Measurements from ENCODE around the gene EXO1.
"Not testable (repeated sequence)": the region's sequence is repeated elsewhere in the genome, so short reads cannot be mapped to it uniquely, and the experiment has no call there.

EXO1 gene

DNA sequence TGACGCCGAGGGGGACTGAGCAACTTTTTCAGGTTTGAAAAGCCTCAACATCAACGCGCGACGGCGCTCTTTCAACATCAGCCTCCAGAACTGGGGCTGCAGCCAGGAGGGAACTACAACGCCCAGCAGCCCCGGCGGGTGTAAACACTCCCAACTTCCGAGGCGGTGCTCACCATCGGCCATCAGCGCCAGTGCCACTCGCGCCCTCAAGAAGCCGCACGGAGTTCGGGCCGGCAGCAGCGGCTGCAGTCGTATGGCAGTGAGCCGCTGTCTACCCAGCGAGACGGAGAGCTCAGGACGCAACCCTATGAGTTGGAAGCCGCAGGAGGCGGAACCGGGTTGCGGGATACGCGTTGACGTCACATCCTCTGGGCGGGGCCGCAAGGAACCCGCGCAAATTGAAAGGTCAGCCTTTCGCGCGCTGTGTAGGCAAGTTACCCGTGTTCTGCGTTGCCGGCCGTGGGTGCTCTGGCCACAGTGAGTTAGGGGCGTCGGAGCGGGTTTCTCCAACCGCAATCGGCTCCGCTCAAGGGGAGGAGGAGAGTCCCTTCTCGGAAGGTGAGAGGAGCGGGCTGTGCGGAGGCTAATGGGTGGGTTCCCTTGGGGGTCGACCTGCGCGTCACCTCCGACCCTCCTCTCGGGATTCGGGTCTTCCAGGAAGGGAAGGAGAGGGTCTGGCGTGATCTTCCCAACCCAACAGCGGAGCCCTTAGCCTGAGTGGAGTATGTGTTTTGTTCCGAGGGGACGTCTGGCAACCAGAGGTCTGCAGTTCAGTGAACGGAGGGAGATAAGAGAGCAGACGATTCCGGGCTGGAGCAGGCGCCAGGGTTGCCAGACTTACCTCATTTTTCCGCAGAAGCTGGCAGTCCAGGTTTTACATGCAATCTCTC lies at the start of gene EXO1:
TSS of gene EXO1 (plus strand) at position 409 of the 890 bp plus-strand sequence. CDS start 2,222 bp downstream, outside the sequence.
- TF ChIP-seq, protein P1, sequence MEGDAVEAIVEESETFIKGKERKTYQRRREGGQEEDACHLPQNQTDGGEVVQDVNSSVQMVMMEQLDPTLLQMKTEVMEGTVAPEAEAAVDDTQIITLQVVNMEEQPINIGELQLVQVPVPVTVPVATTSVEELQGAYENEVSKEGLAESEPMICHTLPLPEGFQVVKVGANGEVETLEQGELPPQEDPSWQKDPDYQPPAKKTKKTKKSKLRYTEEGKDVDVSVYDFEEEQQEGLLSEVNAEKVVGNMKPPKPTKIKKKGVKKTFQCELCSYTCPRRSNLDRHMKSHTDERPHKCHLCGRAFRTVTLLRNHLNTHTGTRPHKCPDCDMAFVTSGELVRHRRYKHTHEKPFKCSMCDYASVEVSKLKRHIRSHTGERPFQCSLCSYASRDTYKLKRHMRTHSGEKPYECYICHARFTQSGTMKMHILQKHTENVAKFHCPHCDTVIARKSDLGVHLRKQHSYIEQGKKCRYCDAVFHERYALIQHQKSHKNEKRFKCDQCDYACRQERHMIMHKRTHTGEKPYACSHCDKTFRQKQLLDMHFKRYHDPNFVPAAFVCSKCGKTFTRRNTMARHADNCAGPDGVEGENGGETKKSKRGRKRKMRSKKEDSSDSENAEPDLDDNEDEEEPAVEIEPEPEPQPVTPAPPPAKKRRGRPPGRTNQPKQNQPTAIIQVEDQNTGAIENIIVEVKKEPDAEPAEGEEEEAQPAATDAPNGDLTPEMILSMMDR (IDR thresholded peaks at IDR 0.05; ENCODE audit: borderline replicate concordance, insufficient read depth, low read depth, low read length), result peak; percentile 55; the same call in 1 of the 2 replicates
- H3K4me3 ChIP-seq (ENCODE audit: low read depth, low read length), result peak within 1 kb of the TSS; percentile 84

DNA sequence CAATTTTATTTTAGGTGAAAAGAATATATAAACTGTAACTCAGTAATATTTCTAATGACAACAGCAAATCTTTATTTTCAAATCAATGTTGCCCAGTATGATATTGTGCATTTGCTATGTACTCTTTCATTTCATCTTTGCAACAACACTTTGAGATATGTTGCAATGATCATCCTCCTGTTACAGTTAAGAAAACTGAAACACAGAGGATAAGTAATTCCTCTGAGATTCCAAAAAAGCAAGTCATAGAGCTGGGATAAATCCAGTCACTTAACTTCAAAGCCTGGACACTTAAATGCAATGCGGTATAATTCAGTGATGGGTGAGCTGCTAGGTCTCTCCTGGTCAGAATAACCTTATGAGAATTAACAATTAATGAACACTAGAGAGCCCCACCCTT lies 48.6 kb upstream of the EXO1 start:
- TF ChIP-seq, protein P1 (IDR thresholded peaks at IDR 0.05; ENCODE audit: borderline replicate concordance, insufficient read depth, low read depth, low read length), result no peak
- H3K4me3 ChIP-seq (ENCODE audit: low read depth, low read length), result no peak overlapping the region

DNA sequence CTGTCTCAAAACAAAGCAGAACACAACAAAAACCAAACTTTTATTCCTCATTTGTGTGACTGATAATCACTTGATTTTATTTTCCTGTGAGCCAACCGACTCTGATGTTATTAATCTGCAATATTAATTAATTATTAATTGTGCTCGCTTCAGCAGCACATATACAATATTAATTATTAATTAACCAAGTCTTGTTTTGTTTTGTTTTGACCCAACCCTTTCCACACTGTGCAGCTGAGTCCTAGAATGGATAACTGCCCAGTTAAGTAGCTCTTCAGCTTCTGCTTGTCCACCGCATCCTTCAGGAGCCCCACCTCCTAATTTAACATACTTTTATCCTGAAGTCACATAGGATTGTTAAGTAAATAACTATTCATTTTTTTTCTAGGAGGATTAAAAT lies 47.4 kb upstream of the EXO1 start:
- H3K4me3 ChIP-seq (ENCODE audit: low read depth, low read length), result no peak overlapping the region
- TF ChIP-seq, protein P1 (IDR thresholded peaks at IDR 0.05; ENCODE audit: borderline replicate concordance, insufficient read depth, low read depth, low read length), result no peak

DNA sequence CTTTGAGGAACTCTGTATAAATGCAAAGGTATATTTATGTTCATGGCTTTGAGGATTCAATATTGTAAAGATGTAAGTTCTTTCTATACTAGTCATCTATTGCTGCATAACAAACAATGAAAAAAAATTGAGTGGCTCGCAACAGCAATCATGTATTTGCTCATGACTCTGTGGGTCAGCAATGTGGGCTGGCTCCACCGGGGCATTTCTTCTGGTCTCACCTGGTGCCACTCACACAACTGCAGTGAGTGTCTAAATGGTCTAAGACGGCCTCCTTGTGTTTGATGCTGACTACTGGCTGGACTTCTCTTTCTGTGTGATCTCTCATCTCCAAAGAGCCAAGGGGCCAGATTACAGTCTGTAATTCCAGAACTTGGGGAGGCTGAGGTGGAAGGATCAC lies 45.1 kb upstream of the EXO1 start:
- TF ChIP-seq, protein P1 (IDR thresholded peaks at IDR 0.05; ENCODE audit: borderline replicate concordance, insufficient read depth, low read depth, low read length), result no peak
- no peak overlapping the region for H3K4me3 ChIP-seq (ENCODE audit: low read depth, low read length)

DNA sequence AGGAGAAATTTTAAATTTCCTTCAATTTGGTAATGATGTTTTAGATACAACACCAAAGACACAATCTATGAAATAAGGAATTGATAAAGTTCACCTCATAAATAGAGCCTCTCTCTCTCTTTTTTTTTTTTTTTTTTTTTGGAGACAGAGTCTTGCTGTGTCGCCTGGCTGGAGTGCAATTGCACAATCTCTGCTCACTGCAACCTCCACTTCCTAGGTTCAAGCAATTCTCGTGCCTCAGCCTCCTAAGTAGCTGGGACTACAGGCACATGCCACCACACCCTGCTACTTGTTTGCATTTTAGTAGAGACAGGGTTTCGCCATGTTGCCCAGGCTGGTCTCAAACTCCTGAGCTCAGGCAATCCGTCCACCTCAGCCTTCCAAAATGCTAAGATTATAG lies 43.3 kb upstream of the EXO1 start:
- H3K4me3 ChIP-seq (ENCODE audit: low read depth, low read length), result not testable (repeated sequence)

DNA sequence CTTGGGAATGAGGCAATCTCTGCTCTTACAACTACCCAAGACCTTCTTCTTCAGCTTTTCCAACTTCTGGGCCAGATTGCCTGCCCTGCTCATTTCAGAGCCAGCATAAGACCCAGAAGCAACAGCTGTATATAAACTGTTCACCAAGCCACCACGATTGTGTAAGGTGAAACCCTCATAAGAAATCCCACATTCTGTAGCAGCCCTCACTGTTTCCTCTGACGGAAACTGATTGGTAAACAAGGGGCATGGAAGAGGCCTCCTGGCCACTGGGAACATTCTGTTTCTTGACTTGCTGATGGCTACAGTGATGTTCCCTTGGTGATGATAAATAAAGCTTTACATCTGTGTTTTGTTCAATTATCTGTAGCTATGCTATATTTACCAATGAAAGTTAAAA lies 39.7 kb upstream of the EXO1 start:
- no peak overlapping the region for H3K4me3 ChIP-seq (ENCODE audit: low read depth, low read length)
- TF ChIP-seq, protein P1 (IDR thresholded peaks at IDR 0.05; ENCODE audit: borderline replicate concordance, insufficient read depth, low read depth, low read length), result no peak

DNA sequence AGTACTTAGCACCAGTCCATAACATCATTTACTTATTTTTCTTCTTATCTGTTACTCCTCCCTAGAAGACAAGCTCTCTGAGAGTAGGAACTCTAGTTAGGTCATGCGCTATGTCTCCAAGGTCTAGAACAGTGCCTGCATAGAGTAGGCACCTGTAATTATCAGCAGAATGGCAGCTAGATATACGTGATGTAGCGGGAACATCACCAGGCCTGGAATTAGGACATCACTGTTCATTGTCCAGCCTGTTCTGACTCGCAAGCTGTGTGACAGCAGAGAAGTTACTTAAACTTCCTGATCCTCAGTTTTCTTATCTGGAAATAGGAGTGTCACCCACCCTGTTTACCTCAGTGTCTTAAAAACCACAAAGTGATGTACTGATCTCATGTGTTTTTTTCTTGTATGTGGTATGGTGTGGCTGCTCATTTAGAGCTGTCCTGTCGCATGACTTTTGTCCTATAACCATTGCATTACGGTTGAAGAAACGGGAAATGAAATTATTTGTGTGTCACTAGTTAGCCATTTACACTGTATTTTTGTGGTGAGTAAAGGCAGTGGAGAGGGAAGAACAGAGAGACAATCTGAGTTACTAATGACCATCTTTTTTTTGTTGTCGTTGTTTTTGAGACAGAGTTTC lies 37.1 kb upstream of the EXO1 start:
- H3K4me3 ChIP-seq (ENCODE audit: low read depth, low read length), result no peak overlapping the region
- TF ChIP-seq, protein P1 (IDR thresholded peaks at IDR 0.05; ENCODE audit: borderline replicate concordance, insufficient read depth, low read depth, low read length), result no peak

Measured in GM12875 (cell line).